ENCODE results near the gene EIF2D.
"Not testable (repeated sequence)": the region's sequence is repeated elsewhere in the genome, so short reads cannot be mapped to it uniquely, and the experiment has no call there.

Gene EIF2D

GRCh38 chr1:206635978-206636345, 23.7 kb upstream of the EIF2D start:
- Histone ChIP-seq H3K4me3 (ENCODE audit: insufficient read depth, low read depth, low read length) (peak overlapping the region; percentile 87), H3K4me1 (ENCODE audit: control insufficient read depth, insufficient read depth, low read length) (peaks cover 23% of the 10 kb centered on the region), H3K27ac (ENCODE audit: insufficient read depth, low read depth, low read length, poor library complexity, severe bottlenecking) (no peak overlapping the region), H3K36me3 (ENCODE audit: control insufficient read depth, insufficient read depth, low read length) (no peaks in the 10 kb centered on the region), H3K9me3 (ENCODE audit: control insufficient read depth, low read length) (no peaks in the 10 kb centered on the region), H3K27me3 (ENCODE audit: control insufficient read depth, insufficient read depth, low read length, poor library complexity, severe bottlenecking) (peaks cover 8% of the 10 kb centered on the region)
- WGBS, 2 experiments: 2 to 3% methylated on average over 13 to 14 of the region's 14 CpGs

- Histone ChIP-seq H3K4me3 (ENCODE audit: insufficient read depth, low read depth, low read length) (peak within 1 kb of the TSS; percentile 87), H3K4me1 (ENCODE audit: control insufficient read depth, insufficient read depth, low read length) (peaks cover 23% of the 10 kb centered on the region), H3K36me3 (ENCODE audit: control insufficient read depth, insufficient read depth, low read length) (no peaks in the 10 kb centered on the region), H3K9me3 (ENCODE audit: control insufficient read depth, low read length) (no peaks in the 10 kb centered on the region), H3K27ac (ENCODE audit: insufficient read depth, low read depth, low read length, poor library complexity, severe bottlenecking) (peak within 1 kb of the TSS; percentile 26), H3K27me3 (ENCODE audit: control insufficient read depth, insufficient read depth, low read length, poor library complexity, severe bottlenecking) (peaks cover 8% of the 10 kb centered on the region)
- WGBS, 2 experiments: 1% methylated on average over 83 to 84 of the region's 84 CpGs
Observed at GRCh38 chr1:206635080-206635977, 23.1 kb upstream of the EIF2D start, which contains the start of gene DYRK3. Gene DYRK3, plus strand, starts transcription at chr1:206635536. Its CDS starts 168 bp downstream, at chr1:206635704.

- 27 to 30% methylated on average over 26 of the region's 26 CpGs for WGBS, 2 experiments
- Histone ChIP-seq H3K4me1 (ENCODE audit: control insufficient read depth, insufficient read depth, low read length) (peaks cover 23% of the 10 kb centered on the region), H3K27ac (ENCODE audit: insufficient read depth, low read depth, low read length, poor library complexity, severe bottlenecking) (no peak overlapping the region), H3K36me3 (ENCODE audit: control insufficient read depth, insufficient read depth, low read length) (no peaks in the 10 kb centered on the region), H3K9me3 (ENCODE audit: control insufficient read depth, low read length) (no peaks in the 10 kb centered on the region), H3K27me3 (ENCODE audit: control insufficient read depth, insufficient read depth, low read length, poor library complexity, severe bottlenecking) (peaks cover 8% of the 10 kb centered on the region), H3K4me3 (ENCODE audit: insufficient read depth, low read depth, low read length) (peak overlapping the region; percentile 87)
Observed at GRCh38 chr1:206634365-206635079, 22.3 kb upstream of the EIF2D start.

GRCh38 chr1:206633708-206634121, 21.4 kb upstream of the EIF2D start:
- WGBS, 2 experiments: 67 to 75% methylated on average over 8 to 9 of the region's 9 CpGs
- H3K4me1 ChIP-seq (ENCODE audit: control insufficient read depth, insufficient read depth, low read length): peaks cover 23% of the 10 kb centered on the region
- no peak overlapping the region for H3K4me3 ChIP-seq (ENCODE audit: insufficient read depth, low read depth, low read length)
- H3K36me3 ChIP-seq (ENCODE audit: control insufficient read depth, insufficient read depth, low read length): no peaks in the 10 kb centered on the region
- peaks cover 8% of the 10 kb centered on the region for H3K27me3 ChIP-seq (ENCODE audit: control insufficient read depth, insufficient read depth, low read length, poor library complexity, severe bottlenecking)
- H3K9me3 ChIP-seq (ENCODE audit: control insufficient read depth, low read length): no peaks in the 10 kb centered on the region
- H3K27ac ChIP-seq (ENCODE audit: insufficient read depth, low read depth, low read length, poor library complexity, severe bottlenecking): peak overlapping the region; percentile 42

- Histone ChIP-seq H3K27me3 (ENCODE audit: control insufficient read depth, insufficient read depth, low read length, poor library complexity, severe bottlenecking) (peaks cover 8% of the 10 kb centered on the region), H3K27ac (ENCODE audit: insufficient read depth, low read depth, low read length, poor library complexity, severe bottlenecking) (no peak overlapping the region), H3K4me1 (ENCODE audit: control insufficient read depth, insufficient read depth, low read length) (peaks cover 18% of the 10 kb centered on the region), H3K36me3 (ENCODE audit: control insufficient read depth, insufficient read depth, low read length) (no peaks in the 10 kb centered on the region), H3K4me3 (ENCODE audit: insufficient read depth, low read depth, low read length) (no peak overlapping the region), H3K9me3 (ENCODE audit: control insufficient read depth, low read length) (no peaks in the 10 kb centered on the region)
- 24 to 36% methylated on average over 4 of the region's 4 CpGs for WGBS, 2 experiments
Observed at GRCh38 chr1:206631085-206631509, 18.8 kb upstream of the EIF2D start.

GRCh38 chr1:206628916-206629315, 16.7 kb upstream of the EIF2D start:
- H3K4me3 ChIP-seq (ENCODE audit: insufficient read depth, low read depth, low read length): no peak overlapping the region
- no peak overlapping the region for H3K27ac ChIP-seq (ENCODE audit: insufficient read depth, low read depth, low read length, poor library complexity, severe bottlenecking)
- H3K36me3 ChIP-seq (ENCODE audit: control insufficient read depth, insufficient read depth, low read length): no peaks in the 10 kb centered on the region
- 87 to 92% methylated on average over 1 of the region's 1 CpG for WGBS, 2 experiments
- no peaks in the 10 kb centered on the region for H3K27me3 ChIP-seq (ENCODE audit: control insufficient read depth, insufficient read depth, low read length, poor library complexity, severe bottlenecking)
- peaks cover 9% of the 10 kb centered on the region for H3K4me1 ChIP-seq (ENCODE audit: control insufficient read depth, insufficient read depth, low read length)
- no peaks in the 10 kb centered on the region for H3K9me3 ChIP-seq (ENCODE audit: control insufficient read depth, low read length)

- not testable (repeated sequence) for H3K4me1 ChIP-seq (ENCODE audit: control insufficient read depth, insufficient read depth, low read length); H3K9me3 ChIP-seq (ENCODE audit: control insufficient read depth, low read length); H3K36me3 ChIP-seq (ENCODE audit: control insufficient read depth, insufficient read depth, low read length); H3K4me3 ChIP-seq (ENCODE audit: insufficient read depth, low read depth, low read length); H3K27me3 ChIP-seq (ENCODE audit: control insufficient read depth, insufficient read depth, low read length, poor library complexity, severe bottlenecking); H3K27ac ChIP-seq (ENCODE audit: insufficient read depth, low read depth, low read length, poor library complexity, severe bottlenecking)
- 100% methylated on average over 2 of the region's 2 CpGs for WGBS, 2 experiments
Observed at GRCh38 chr1:206626396-206626795, 14.1 kb upstream of the EIF2D start.

- no peaks in the 10 kb centered on the region for H3K27me3 ChIP-seq (ENCODE audit: control insufficient read depth, insufficient read depth, low read length, poor library complexity, severe bottlenecking)
- 97 to 100% methylated on average over 4 of the region's 4 CpGs for WGBS, 2 experiments
- peaks cover 8% of the 10 kb centered on the region for H3K4me1 ChIP-seq (ENCODE audit: control insufficient read depth, insufficient read depth, low read length)
Observed at GRCh38 chr1:206609229-206609991, 2.9 kb downstream of the EIF2D start.

GRCh38 chr1:206608108-206608698, 4.1 kb downstream of the EIF2D start:
- H3K36me3 ChIP-seq (ENCODE audit: control insufficient read depth, insufficient read depth, low read length): peaks cover 8% of the 10 kb centered on the region
- H3K9me3 ChIP-seq (ENCODE audit: control insufficient read depth, low read length): no peaks in the 10 kb centered on the region
- H3K27me3 ChIP-seq (ENCODE audit: control insufficient read depth, insufficient read depth, low read length, poor library complexity, severe bottlenecking): no peaks in the 10 kb centered on the region
- H3K4me3 ChIP-seq (ENCODE audit: insufficient read depth, low read depth, low read length): no peak overlapping the region
- H3K4me1 ChIP-seq (ENCODE audit: control insufficient read depth, insufficient read depth, low read length): peaks cover 8% of the 10 kb centered on the region
- 83 to 87% methylated on average over 5 to 7 of the region's 7 CpGs for WGBS, 2 experiments
- H3K27ac ChIP-seq (ENCODE audit: insufficient read depth, low read depth, low read length, poor library complexity, severe bottlenecking): no peak overlapping the region

More at GRCh38 chr1:206609229-206609991, 2.9 kb downstream of the EIF2D start:
- Histone ChIP-seq H3K36me3 (ENCODE audit: control insufficient read depth, insufficient read depth, low read length) (peaks cover 8% of the 10 kb centered on the region), H3K4me3 (ENCODE audit: insufficient read depth, low read depth, low read length) (no peak overlapping the region), H3K27ac (ENCODE audit: insufficient read depth, low read depth, low read length, poor library complexity, severe bottlenecking) (no peak overlapping the region), H3K9me3 (ENCODE audit: control insufficient read depth, low read length) (no peaks in the 10 kb centered on the region)
